NOMO-1 treated with DMSO at 0.1 percent for 48 hours (cell line): ENCODE measurements around the gene NOX1.
A peak's percentile ranks its signal among the peaks of the same experiment; 100 is the strongest.
"Not testable (repeated sequence)": the region's sequence is repeated elsewhere in the genome, so short reads cannot be mapped to it uniquely, and the experiment has no call there.

Experiments
- DNase-seq: peaks from one replicate; lab custom pipeline; 2025; ENCODE audit not compliant: unreplicated experiment; lab: John Stamatoyannopoulos, UW

Gene NOX1

GRCh38 chrX:100819837-100820666 lies 54.1 kb downstream of the NOX1 start, which contains the start of gene CSTF2:
Gene CSTF2, plus strand, starts transcription at chrX:100820391. Its CDS starts 26 bp downstream, at chrX:100820417.
- peak; percentile 78 for DNase-seq

DNA sequence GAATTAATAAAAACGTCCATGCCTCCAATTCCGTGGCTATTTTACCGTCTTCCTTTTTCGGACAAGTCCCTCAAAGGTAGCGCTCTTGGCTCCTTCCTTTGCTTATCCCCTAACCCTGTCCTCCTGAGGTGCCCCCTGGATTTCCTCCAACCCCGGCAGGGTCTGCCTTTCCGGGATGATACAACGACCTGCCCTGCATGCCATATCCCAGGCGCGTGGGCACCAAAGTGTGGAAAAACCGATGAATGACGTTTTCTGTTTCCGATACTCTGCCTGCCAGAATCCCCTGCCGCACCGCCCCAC lies 54.7 kb downstream of the NOX1 start:
- no peak for DNase-seq

DNA sequence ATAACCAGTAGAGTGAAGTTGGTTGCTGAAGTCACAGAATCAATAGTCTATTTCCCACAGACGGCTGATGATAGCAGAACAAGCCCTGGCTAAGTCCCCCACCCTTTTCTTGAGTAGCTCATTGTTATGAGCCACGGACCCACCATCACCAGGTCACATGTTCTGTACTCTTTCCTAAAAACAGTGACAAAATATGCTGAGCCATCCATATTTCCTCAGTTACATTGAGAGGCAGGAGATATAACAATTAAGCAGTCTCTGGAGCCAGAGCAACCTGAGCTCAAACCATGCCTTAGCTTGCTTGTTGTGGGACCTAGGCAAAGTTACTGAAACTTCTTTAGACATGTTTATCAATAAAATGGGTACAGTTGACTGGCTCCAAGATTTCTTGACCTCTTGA lies 56.8 kb downstream of the NOX1 start:
- DNase-seq: no peak

GRCh38 chrX:100812216-100813158 lies 61.7 kb downstream of the NOX1 start:
- DNase-seq: no peak

DNA sequence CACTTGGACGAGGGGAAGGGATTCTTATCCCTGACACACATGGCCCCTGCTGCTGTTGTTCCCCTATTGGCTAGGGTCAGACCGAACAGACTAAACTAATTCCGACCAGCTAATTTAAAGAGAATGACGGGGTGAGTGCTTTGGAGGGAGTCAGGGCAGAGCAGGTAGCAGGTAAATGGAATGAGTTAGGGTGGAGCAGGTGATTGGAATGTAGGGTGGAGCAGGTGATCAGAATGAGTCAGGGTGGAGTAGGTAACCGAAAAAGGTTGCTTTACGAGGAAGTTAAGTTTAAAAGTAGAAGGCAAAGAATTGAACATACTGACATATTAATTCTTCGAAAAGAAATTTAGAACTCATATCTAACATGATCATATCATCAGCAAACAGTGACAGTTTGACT lies 65.9 kb downstream of the NOX1 start:
- not testable (repeated sequence) for DNase-seq

GRCh38 chrX:100804780-100805179 lies 69.4 kb downstream of the NOX1 start:
- no peak for DNase-seq

GRCh38 chrX:100802843-100803242 lies 71.3 kb downstream of the NOX1 start:
- DNase-seq: no peak

DNA sequence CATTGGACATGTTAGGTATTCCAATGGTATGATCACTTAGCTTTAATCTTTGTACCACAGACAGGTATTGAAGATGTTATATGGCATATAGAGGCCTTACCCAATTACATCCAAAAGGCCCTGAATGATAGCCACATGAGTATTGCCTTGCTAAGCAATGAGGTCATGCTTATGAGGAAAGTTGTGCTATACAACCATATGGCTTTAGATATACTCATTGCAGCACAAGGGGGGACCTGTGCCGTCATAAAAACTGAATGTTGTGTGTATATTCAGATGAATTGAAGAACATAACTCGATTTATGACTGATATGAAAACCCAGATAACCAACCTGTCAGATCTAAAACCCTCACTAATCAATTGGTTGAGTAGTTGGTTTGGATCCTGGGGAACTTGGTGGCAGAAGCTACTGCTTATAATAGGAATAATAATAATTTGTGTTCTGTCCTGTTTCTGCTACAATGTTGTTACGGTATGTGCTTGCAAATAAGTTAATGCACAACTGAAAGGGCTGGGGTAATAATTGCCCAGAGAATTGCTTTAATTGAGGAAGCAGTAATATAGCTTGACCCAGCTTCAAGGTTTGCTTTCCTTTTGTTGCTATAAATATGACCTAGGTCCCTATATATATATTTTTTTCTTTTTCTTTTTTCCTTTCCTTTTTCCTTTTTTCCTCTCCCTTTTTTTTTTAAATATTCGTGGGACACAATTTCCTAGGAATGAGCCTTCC lies 75.5 kb downstream of the NOX1 start:
- DNase-seq: no peak

- no peak for DNase-seq
Measured at GRCh38 chrX:100797359-100797758, 76.8 kb downstream of the NOX1 start.

- not testable (repeated sequence) for DNase-seq
Measured at GRCh38 chrX:100796371-100796770, 77.8 kb downstream of the NOX1 start.
